HG03565 (cell line): ENCODE measurements around the gene NCAPD3.
A peak's percentile ranks its signal among the peaks of the same experiment; 100 is the strongest.

Source experiments
- ATAC-seq: cut with Tn5 transposase; IDR thresholded peaks from one replicate; pipeline ENCODE4 v1.9.1; 2021; ENCODE audit warnings: mild to moderate bottlenecking, moderate library complexity; ENCODE audit not compliant: unreplicated experiment

The NCAPD3 gene

GRCh38 chr11:134252346-134253187 lies 28.8 kb upstream of the NCAPD3 start:
- ATAC-seq: no peak

GRCh38 chr11:134250675-134251074 lies 26.9 kb upstream of the NCAPD3 start:
- ATAC-seq: no peak

DNA sequence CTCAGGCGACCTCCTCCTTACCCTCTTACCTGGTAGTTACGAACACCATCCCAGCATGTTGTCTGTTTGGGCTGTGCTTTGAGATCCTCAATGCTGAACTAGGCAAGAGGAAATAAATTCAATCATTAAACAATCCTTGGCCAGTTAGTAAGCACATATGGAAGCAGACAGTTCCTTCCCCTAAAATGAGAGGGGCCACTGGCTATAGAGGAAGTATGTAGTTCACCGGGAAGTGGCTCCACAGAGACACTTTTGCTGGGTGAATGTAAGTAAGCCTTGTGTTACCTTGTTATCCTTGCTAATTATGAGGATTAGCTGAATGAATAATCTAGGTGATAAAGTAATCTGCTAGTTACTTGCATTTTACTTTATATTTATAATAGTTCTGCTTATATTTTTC lies 26.5 kb upstream of the NCAPD3 start:
- no peak for ATAC-seq

DNA sequence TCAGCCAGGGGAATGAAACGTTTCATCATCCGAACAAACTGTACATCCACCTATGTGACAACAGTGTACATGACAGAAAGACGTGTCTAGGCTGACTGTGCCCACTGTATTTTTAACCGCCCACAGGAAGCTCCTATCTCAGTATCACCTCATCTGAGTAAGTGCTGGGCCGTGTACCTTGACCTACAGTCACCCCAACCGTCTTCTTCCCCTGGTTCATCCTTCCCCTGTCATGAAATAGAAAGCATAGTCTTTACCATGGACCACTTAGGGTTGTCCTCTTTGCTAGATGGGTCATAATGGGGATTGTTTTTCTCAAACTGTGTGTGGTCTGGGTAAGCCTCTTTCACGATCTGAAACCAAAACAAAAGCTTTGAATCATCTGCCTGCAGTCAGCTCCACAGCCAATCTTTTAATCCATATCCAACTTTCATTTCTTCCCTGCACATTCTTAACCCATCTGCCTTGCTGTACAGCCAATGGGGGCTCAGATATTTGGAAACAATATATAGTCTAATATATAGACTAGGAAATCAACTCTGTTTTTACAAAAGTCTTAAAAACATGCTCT lies 25.2 kb upstream of the NCAPD3 start:
- ATAC-seq: no peak

DNA sequence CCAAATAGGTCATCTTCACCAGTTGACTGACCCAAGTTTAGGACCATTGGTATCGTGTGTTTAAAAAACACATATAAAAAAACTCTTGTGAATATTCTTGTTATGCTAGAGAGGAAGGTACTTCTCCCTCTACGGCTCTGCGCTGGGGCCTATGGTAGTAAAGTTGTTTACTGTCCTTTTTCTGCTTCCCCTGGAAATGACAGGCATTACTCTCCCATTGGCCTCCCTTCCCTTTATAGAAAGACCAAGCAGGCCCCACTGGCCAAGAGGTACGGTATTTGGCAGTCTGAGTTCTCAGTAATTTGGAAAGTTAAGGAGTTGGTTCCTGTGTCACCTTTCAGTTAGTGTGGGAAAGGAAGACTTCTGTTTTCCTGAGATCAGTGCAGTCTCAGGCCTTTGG lies 22.9 kb upstream of the NCAPD3 start:
- no peak for ATAC-seq

- no peak for ATAC-seq
Observed at GRCh38 chr11:134246100-134246499, 22.3 kb upstream of the NCAPD3 start.

GRCh38 chr11:134245434-134245833 lies 21.7 kb upstream of the NCAPD3 start:
- ATAC-seq: no peak

DNA sequence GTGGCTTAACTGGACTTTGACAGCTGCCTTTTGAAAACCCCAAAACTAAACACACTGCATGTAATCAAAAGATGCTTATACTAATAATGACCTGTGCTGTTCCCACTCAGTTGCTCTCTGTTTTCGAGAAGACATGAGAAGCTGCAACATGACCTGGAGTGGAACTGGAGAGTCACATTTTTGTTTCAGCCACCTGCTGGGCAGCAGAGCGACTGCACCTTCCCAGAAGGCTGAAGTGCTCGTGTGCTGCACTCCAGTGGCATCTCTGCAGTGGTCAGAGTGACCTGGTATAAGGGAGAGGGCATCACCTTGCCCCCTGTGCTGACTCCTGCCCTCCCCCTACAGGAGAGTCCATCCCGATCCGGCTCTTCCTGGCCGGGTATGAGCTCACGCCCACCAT lies 20.8 kb upstream of the NCAPD3 start:
- ATAC-seq: no peak

GRCh38 chr11:134243913-134244312 lies 20.1 kb upstream of the NCAPD3 start:
- no peak for ATAC-seq

DNA sequence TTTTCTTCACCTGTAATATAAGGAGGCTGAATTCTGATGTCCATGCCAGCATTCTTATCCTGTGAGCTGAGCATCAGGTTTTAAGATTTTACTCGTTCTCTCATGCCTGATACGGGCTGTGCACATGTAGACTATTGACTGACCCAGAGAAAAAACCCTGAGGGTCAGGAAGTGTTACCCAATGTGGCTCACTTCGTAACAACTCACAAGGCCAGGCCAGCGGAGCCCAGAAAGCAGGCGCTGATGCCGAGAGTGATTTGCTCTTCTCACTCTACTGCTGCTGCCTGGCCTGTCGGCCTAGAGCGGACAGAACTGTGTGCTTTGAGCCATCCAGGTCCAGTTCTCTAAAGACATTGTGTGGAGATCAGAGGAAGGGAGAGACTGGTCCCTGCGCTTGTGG lies 18.6 kb upstream of the NCAPD3 start:
- ATAC-seq: no peak

DNA sequence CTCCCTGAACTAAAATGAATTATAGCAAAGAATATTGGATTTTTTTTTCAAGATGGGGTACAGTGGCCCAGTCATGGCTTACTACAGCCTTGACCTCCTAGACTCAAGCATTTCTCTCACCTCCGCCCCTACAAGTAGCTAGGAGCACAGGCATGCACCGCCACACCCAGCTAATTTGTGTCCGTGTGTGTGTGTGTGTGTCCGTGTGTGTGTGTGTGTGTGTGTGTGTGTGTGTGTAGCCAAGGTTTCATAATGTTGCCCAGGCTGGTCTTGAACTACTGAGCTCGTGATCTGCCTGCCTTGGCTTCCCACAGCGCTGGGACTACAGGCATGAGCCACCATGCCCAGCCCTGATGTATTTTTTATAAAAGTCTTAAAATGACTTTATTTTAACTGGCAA lies 16.8 kb upstream of the NCAPD3 start:
- no peak for ATAC-seq

- no peak for ATAC-seq
Observed at GRCh38 chr11:134238956-134239355, 15.2 kb upstream of the NCAPD3 start.

- no peak for ATAC-seq
Observed at GRCh38 chr11:134237557-134237922, 13.8 kb upstream of the NCAPD3 start.

DNA sequence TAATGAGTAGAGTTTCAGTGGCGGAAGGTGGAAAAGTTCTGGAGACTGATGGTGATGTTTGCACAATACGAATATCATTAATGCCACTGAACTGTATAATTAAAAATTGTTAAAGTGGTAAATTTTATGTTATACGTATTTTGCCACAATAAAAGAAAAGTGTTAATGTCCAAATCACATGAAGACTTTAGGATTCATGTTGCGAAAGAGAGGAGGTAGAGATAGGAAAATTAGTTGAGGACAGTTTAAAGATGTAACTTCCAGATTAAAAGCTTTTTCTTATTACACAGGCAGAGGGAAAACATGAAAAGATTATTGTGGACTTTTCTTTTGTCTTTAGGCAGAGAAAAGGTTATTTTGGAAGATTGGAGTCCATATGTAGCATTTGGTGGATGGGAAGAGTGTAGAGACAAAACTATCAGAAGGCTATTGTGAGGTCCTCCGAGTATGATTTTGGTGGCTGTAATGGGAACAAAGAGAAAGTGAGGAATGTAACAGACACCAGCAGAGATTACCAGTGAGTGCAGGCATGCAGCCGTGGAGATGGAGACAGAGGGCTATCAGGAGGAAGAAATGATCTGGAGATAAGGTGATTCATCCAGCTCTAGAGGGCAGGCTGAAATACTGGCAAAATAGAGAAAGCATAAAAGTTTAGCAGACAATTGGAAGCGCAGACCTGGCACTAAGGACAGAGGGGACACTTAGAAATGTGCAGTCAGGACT lies 13.2 kb upstream of the NCAPD3 start:
- no peak for ATAC-seq

DNA sequence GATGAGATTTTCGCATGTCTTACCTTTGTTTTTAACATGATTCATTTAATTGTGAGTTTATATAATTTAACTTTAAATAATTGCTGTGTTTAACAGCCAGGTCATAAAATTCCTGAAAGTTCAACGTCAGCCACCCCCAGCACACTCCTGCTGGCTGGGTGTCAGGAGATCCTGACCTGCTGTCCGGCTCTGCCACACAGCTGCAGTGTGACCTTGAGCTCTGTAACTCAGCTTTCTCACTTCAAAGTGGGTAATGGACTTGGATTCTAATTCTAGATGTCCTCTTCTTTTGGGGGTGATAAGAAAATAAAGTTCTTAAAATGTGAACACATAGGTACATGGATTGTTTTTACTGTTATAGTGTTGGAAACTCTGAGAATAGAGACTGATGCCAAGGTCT lies 11.6 kb upstream of the NCAPD3 start:
- no peak for ATAC-seq

GRCh38 chr11:134233729-134234179 lies 10.0 kb upstream of the NCAPD3 start:
- ATAC-seq: no peak

GRCh38 chr11:134231958-134232659 lies 8.3 kb upstream of the NCAPD3 start:
- no peak for ATAC-seq

- no peak for ATAC-seq
Observed at GRCh38 chr11:134230339-134230738, 6.6 kb upstream of the NCAPD3 start.

DNA sequence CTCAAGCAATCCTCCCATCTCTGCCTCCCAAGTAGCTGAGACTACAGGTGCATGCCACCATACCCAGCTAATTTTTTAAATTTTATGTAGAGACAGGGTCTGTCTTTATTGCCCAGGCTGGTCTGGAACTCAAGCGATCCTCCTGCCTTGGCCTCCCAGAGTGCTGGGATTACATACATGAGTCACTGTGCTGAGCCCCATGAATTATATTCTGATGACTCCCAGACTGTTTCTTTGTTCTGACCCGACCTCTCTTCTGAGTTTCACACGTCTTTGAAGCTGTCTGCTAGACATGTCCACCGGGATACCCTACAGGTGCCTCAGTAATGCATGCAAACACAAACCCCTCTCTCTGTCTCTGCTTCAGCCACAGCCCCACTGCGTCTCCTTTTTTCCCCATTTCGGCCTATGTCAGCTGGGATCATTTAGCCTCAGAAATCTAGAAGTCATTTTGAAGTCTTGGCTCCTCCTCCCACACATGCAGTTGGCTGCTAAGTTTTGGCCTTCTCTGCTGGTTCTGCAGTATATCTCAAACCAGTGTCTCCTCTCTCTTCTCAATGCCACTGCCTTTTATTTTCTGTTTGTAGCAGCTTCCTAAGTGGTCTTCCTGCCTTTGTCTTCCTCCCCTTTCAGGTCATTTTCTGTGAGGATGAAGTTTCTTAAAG lies 5.5 kb upstream of the NCAPD3 start:
- no peak for ATAC-seq

DNA sequence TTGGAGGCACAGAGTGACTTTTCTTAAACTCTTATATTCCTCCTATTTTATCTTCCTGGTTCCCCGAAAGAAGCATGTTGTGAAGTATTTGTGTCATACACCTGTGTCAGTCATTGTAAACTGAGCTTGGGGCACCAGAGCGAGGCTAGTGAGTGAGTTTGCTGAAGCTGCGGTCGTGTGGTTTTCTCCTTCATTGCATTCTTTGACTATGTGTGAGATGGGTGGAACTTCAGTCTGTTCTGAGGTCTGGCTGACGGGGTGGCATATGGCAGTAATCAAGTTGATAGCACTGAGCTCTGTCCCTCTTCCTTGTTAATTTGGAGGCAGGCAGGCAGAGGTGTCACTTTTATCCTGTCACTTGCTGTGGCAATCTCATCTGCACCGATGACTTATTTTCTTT lies 4.9 kb upstream of the NCAPD3 start:
- peak; percentile 36 for ATAC-seq

DNA sequence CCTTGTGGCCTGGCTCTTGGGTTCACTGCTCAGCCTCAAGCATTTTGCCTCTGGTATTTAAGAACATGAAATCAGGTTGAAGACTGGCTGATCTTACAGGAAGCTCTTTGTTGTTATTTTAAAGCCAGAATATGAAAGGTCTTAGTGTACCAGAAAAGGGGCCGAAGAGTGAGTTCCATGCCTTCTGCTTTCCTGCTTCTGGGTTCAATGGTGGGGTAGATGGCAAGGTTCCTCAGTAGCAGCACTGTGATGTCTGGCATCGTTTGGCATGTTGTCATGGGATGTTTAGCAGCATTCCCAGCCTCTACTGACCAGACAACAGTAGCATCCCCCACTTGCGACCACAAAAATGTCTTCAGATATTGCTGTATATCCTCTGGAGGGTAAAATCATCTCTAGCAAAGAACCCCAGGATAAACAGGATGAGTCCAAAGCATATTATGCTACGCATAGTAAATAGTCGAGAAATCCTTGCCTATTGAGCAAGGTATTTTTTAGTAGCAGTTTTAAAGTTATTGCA lies 3.1 kb upstream of the NCAPD3 start:
- no peak for ATAC-seq
